ENCODE measurements around the gene ARHGEF6.

DNA sequence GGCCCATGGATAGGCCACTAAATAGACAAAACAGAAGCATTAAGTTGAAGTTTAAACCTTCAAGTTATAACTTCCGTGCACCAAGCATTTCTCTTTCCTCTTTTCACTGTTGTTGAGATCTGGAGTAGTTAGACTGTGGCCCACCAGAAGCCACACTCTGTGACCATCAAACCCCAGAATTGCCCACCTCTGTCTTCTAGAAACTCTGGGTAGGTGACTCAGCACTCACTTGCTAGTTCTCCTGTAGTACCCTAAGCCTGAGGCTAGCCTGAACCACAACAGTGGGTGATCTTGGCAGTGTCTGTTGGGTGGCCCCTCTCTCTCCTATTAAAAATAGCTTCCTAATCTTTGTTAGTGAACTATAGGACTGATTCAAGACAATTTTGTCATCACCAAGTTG, 157.3 kb downstream of the ARHGEF6 start:
- TF ChIP-seq, protein P1, sequence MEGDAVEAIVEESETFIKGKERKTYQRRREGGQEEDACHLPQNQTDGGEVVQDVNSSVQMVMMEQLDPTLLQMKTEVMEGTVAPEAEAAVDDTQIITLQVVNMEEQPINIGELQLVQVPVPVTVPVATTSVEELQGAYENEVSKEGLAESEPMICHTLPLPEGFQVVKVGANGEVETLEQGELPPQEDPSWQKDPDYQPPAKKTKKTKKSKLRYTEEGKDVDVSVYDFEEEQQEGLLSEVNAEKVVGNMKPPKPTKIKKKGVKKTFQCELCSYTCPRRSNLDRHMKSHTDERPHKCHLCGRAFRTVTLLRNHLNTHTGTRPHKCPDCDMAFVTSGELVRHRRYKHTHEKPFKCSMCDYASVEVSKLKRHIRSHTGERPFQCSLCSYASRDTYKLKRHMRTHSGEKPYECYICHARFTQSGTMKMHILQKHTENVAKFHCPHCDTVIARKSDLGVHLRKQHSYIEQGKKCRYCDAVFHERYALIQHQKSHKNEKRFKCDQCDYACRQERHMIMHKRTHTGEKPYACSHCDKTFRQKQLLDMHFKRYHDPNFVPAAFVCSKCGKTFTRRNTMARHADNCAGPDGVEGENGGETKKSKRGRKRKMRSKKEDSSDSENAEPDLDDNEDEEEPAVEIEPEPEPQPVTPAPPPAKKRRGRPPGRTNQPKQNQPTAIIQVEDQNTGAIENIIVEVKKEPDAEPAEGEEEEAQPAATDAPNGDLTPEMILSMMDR (IDR thresholded peaks at IDR 0.05): no peak
- no peak for TF ChIP-seq POLR2A (IDR thresholded peaks at IDR 0.05)

Data from tibial nerve (tissue), 3 donors.